Parathyroid adenoma (tissue), 2 donors: Measurements from ENCODE around the gene COL4A3.

Experiments
- H2AFZ ChIP-seq: fragments of 300-600 bp; sonication (generic); one replicate; pipeline ENCODE4 v1.7.0; 2017; ENCODE audit warnings: antibody characterized with exemption, mild to moderate bottlenecking
- H3K27ac ChIP-seq: fragments of 300-600 bp; sonication (generic); one replicate; pipeline ENCODE4 v1.7.0; 2017
- H3K27me3 ChIP-seq: fragments of 300-600 bp; sonication (generic); one replicate; pipeline ENCODE4 v1.7.0; 2017; ENCODE audit warnings: low read length; ENCODE audit not compliant: control insufficient read depth, insufficient read depth
- H3K36me3 ChIP-seq: fragments of 300-600 bp; sonication (generic); one replicate; pipeline ENCODE4 v1.7.0; 2017; ENCODE audit warnings: low read length; ENCODE audit not compliant: control insufficient read depth, insufficient read depth
- H3K4me1 ChIP-seq: fragments of 300-600 bp; sonication (generic); one replicate; pipeline ENCODE4 v1.7.0; 2017; ENCODE audit warnings: control low read depth
- H3K4me2 ChIP-seq: fragments of 300-600 bp; sonication (generic); one replicate; pipeline ENCODE4 v1.7.0; 2017; ENCODE audit warnings: low read length
- H3K4me3 ChIP-seq: fragments of 300-600 bp; sonication (generic); one replicate; pipeline ENCODE4 v1.7.0; 2017; ENCODE audit warnings: low read depth, low read length
- H3K79me2 ChIP-seq: fragments of 300-600 bp; sonication (generic); one replicate; pipeline ENCODE4 v1.7.0; 2017; ENCODE audit warnings: control low read depth
- H3K9ac ChIP-seq: fragments of 300-600 bp; sonication (generic); one replicate; pipeline ENCODE4 v1.7.0; 2017; ENCODE audit warnings: mild to moderate bottlenecking
- H3K9me3 ChIP-seq: fragments of 300-600 bp; sonication (generic); one replicate; pipeline ENCODE4 v1.7.0; 2017; ENCODE audit warnings: low read length; ENCODE audit not compliant: control insufficient read depth
- TF ChIP-seq, protein P1 (sequence below): fragments of 300-600 bp; sonication (generic); IDR thresholded peaks from one replicate; pipeline ENCODE4 v1.7.0; 2017; ENCODE audit warnings: antibody characterized with exemption, mild to moderate bottlenecking
- donor health status: primary hyperparathyroidism.

COL4A3 gene

DNA sequence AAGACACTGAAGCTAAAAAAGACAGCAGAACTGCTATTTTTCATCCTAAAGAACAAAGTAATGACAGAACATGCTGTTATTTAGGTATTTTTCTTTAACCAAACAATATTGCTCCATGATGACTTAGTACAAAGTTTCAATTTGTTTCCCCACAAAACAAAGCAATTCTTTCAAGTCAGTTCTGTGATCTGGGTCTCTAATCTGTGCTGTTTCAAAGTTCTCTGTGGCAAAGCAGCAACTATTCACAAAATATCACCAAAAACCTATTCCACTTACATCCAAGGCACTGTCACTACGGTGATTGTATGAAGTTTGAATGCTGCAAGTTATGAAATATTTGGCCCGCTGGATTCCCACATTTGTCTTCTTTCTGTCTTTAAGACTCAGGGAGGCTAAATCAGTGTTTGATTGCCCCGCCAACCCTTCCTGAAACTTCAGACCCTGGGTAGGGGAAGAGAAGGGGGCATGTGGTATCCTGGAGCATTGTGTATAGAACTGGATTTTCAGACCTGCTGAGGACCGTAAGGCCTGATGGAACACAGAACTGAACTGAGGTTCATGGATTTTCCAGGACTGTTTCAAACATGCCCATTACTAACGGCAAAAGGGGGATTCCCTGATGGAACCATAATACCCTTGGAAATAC lies 147.6 kb downstream of the COL4A3 start:
- Histone ChIP-seq H3K9me3 (no peaks in the 10 kb centered on the region), H3K79me2 (no peaks in the 10 kb centered on the region), H3K27me3 (no peaks in the 10 kb centered on the region), H2AFZ (no peak overlapping the region), H3K27ac (no peak overlapping the region), H3K9ac (no peak overlapping the region), H3K4me2 (no peak overlapping the region), H3K36me3 (no peaks in the 10 kb centered on the region), H3K4me3 (no peak overlapping the region), H3K4me1 (no peaks in the 10 kb centered on the region)
- TF ChIP-seq, protein P1, sequence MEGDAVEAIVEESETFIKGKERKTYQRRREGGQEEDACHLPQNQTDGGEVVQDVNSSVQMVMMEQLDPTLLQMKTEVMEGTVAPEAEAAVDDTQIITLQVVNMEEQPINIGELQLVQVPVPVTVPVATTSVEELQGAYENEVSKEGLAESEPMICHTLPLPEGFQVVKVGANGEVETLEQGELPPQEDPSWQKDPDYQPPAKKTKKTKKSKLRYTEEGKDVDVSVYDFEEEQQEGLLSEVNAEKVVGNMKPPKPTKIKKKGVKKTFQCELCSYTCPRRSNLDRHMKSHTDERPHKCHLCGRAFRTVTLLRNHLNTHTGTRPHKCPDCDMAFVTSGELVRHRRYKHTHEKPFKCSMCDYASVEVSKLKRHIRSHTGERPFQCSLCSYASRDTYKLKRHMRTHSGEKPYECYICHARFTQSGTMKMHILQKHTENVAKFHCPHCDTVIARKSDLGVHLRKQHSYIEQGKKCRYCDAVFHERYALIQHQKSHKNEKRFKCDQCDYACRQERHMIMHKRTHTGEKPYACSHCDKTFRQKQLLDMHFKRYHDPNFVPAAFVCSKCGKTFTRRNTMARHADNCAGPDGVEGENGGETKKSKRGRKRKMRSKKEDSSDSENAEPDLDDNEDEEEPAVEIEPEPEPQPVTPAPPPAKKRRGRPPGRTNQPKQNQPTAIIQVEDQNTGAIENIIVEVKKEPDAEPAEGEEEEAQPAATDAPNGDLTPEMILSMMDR = no peak

DNA sequence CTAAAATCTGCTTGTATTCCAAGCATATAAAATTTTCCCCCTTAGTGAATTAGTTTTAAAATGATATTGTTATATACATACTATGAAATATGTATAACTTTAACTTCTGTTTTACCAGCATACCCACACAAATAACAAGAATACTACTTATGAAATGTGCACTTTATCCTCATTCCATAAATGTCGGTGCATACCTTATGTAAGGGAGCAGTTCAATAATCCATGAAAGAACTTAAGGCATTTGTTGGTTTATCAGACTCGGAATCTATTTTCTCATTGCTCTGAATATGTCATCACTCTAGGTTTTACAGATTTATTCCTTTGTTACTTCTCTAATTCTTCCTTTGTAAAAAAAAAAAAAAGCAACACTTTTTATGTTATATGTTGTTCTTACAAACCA lies 148.2 kb downstream of the COL4A3 start:
- Histone ChIP-seq H3K27me3 (no peaks in the 10 kb centered on the region), H3K27ac (no peak overlapping the region), H3K4me2 (no peak overlapping the region), H3K9ac (no peak overlapping the region), H3K36me3 (no peaks in the 10 kb centered on the region), H3K9me3 (no peaks in the 10 kb centered on the region), H3K4me1 (no peaks in the 10 kb centered on the region), H3K79me2 (no peaks in the 10 kb centered on the region), H2AFZ (no peak overlapping the region), H3K4me3 (no peak overlapping the region)
- TF ChIP-seq, protein P1 = no peak

DNA sequence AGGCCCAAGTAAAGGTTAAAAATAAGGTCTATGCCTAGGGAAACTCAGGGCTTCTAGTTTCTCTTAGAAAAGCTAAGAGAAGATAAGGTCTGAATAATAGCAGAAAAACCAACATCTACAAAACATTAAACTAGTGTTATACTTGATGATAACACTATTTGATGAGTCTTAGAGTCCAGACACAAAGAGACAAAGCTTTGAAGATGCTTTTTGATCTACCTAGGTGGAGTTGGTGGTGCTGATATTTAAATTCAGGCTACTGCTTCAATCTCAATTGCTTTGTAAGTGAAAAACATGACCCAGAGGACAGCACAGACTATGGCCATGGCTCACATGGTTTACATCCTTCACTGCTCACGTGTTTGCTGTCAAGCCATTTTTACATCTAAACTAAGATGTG lies 148.9 kb downstream of the COL4A3 start:
- Histone ChIP-seq H3K9me3 (no peaks in the 10 kb centered on the region), H3K36me3 (no peaks in the 10 kb centered on the region), H3K4me1 (no peaks in the 10 kb centered on the region), H3K79me2 (no peaks in the 10 kb centered on the region), H3K4me3 (no peak overlapping the region), H3K27me3 (no peaks in the 10 kb centered on the region), H3K9ac (no peak overlapping the region), H2AFZ (no peak overlapping the region), H3K27ac (no peak overlapping the region), H3K4me2 (no peak overlapping the region)
- TF ChIP-seq, protein P1 = no peak

DNA sequence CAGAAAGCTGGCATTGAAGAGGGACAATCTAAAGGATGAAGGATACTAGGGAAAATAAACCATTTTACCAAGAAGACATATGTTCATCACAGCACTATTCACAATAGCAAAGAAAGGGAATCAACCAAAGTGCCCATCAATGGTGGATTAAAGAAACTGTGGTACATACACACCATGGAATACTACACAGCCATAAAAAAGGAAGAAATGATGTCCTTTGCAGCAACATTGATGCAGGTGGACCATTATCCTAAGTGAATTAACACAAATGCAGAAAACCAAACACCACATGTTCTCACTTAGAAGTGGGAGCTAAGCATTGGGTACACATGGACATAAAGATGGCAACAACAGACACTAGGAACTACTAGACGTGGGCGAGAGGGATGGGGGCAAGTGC lies 153.4 kb downstream of the COL4A3 start:
- Histone ChIP-seq H3K27me3 (no peaks in the 10 kb centered on the region), H3K27ac (no peak overlapping the region), H3K79me2 (no peaks in the 10 kb centered on the region), H3K4me1 (no peaks in the 10 kb centered on the region), H3K36me3 (no peaks in the 10 kb centered on the region), H3K4me2 (no peak overlapping the region), H2AFZ (no peak overlapping the region), H3K9me3 (no peaks in the 10 kb centered on the region), H3K9ac (no peak overlapping the region), H3K4me3 (no peak overlapping the region)
- TF ChIP-seq, protein P1 = no peak
